SK-N-SH (cell line): ENCODE measurements around the gene PLEKHA3. TPM values are rescaled to one million over a fixed set of nuclear protein-coding genes. Genes with fewer than 3 reads are reported as not detected.
"Not testable (repeated sequence)": the region's sequence is repeated elsewhere in the genome, so short reads cannot be mapped to it uniquely, and the experiment has no call there.

Source experiments
- CTCF ChIA-PET: fragments of 300-600, 350-600 bp; formaldehyde crosslinking; extraction: SDS; loops from one replicate; lab custom pipeline; 2021; lab: Yijun Ruan, JAX
- POLR2A ChIA-PET: fragments of 350-600 bp; sonication (Branson Sonifier 250); formaldehyde crosslinking; extraction: SDS; loops from one replicate; lab custom pipeline; 2020; ENCODE audit warnings: antibody characterized with exemption, inconsistent platforms; lab: Yijun Ruan, JAX
- DNase-seq: peaks from one replicate; pipeline ENCODE4 v3.0.0; 2012
- H2AFZ ChIP-seq: fragments of 200-600 bp; sonication (generic); 2 replicates; pipeline ENCODE4 v1.8.1; 2016; ENCODE audit warnings: antibody characterized with exemption, mild to moderate bottlenecking, low read depth
- H3F3A ChIP-seq: fragments of 200-600 bp; sonication (generic); replicated peaks from 2 replicates; pipeline ENCODE3; 2016; ENCODE audit warnings: antibody characterized with exemption, mild to moderate bottlenecking; ENCODE audit not compliant: insufficient read depth
- H3K27ac ChIP-seq, 2 experiments: fragments of 200-500 bp in 1 of 2; fragments of 200-600 bp in 1 of 2; sonication (Bioruptor generic) in 1 of 2; sonication (generic), shearing (Covaris generic) in 1 of 2; 2 replicates each; pipeline versions ENCODE4 v1.5.1 to v1.6.1; 2014 to 2016; ENCODE audit warnings: low read depth in 2 of 2, inconsistent platforms in 1 of 2, low read length in 1 of 2, mild to moderate bottlenecking in 1 of 2, mixed read lengths in 1 of 2
- H3K27me3 ChIP-seq: fragments of 200-600 bp; sonication (generic), shearing (Covaris generic); 2 replicates; pipeline ENCODE4 v1.6.1; 2016; ENCODE audit warnings: mixed run types; ENCODE audit not compliant: insufficient read depth
- H3K36me3 ChIP-seq, 2 experiments: fragments of 200-500 bp in 1 of 2; fragments of 200-600 bp in 1 of 2; sonication (Bioruptor generic) in 1 of 2; sonication (generic) in 1 of 2; replicated peaks in 1 of 2; 2 replicates each; pipeline versions ENCODE3 to v1.5.1; 2014 to 2016; ENCODE audit warnings: low read length in 1 of 2, mild to moderate bottlenecking in 1 of 2; ENCODE audit not compliant: insufficient read depth in 2 of 2, control insufficient read depth in 1 of 2
- H3K4me1 ChIP-seq, 2 experiments: fragments of 200-500 bp in 1 of 2; fragments of 200-600 bp in 1 of 2; sonication (Bioruptor generic) in 1 of 2; sonication (generic), shearing (Covaris generic) in 1 of 2; 2 replicates each; pipeline versions ENCODE4 v1.5.1 to v1.6.1; 2014 to 2016; ENCODE audit warnings: low read depth in 1 of 2, low read length in 1 of 2, mixed run types in 1 of 2; ENCODE audit not compliant: insufficient read depth in 2 of 2, control insufficient read depth in 1 of 2
- H3K4me2 ChIP-seq: fragments of 200-600 bp; sonication (generic), shearing (Covaris generic); 2 replicates; pipeline ENCODE4 v1.6.1; 2017; ENCODE audit warnings: mixed run types
- H3K4me3 ChIP-seq, 2 experiments: fragments of 200-500 bp in 1 of 2; fragments of 200-600 bp in 1 of 2; sonication (Bioruptor generic) in 1 of 2; sonication (generic), shearing (Covaris generic) in 1 of 2; 2 replicates each; pipeline versions ENCODE4 v1.5.1 to v1.8.1; 2014 to 2016; ENCODE audit warnings: low read depth in 2 of 2, inconsistent platforms in 1 of 2, low read length in 1 of 2, mild to moderate bottlenecking in 1 of 2, mixed read lengths in 1 of 2, moderate library complexity in 1 of 2
- H3K79me2 ChIP-seq: fragments of 200-600 bp; sonication (generic); 2 replicates; pipeline ENCODE4 v1.8.1; 2017; ENCODE audit warnings: mild to moderate bottlenecking; ENCODE audit not compliant: insufficient read depth
- H3K9ac ChIP-seq: fragments of 200-600 bp; sonication (generic); 2 replicates; pipeline ENCODE4 v1.6.1; 2017; ENCODE audit warnings: mixed run types
- H3K9me2 ChIP-seq: fragments of 200-600 bp; sonication (generic); 2 replicates; pipeline ENCODE4 v1.6.1; 2017; ENCODE audit warnings: mixed run types
- H3K9me3 ChIP-seq: fragments of 200-600 bp; sonication (generic); 2 replicates; pipeline ENCODE4 v1.6.1; 2017; ENCODE audit warnings: mixed run types, mild to moderate bottlenecking, moderate library complexity
- H4K20me1 ChIP-seq: fragments of 200-600 bp; sonication (generic); 2 replicates; pipeline ENCODE4 v1.6.1; 2017; ENCODE audit warnings: mild to moderate bottlenecking, mixed run types; ENCODE audit not compliant: insufficient read depth
- CHD2 ChIP-seq: fragments of 150-350 bp; IDR thresholded peaks from 2 replicates; pipeline ENCODE4 v1.6.1; 2018; ENCODE audit warnings: low read length; ENCODE audit not compliant: partially characterized antibody
- ELF1 ChIP-seq: IDR thresholded peaks from 2 replicates; pipeline ENCODE4 v1.4.0; 2012
- EP300 ChIP-seq, 2 experiments: IDR thresholded peaks; 2 replicates each; pipeline versions ENCODE4 v1.4.0 to v1.6.1; 2012; ENCODE audit warnings: borderline replicate concordance in 1 of 2, low read depth in 1 of 2, low read length in 1 of 2
- EZH2phosphoT487 ChIP-seq: fragments of 200-600 bp; sonication (generic); IDR thresholded peaks from 2 replicates; pipeline ENCODE4 v1.6.1; 2017; ENCODE audit warnings: low read depth, mixed run types, mild to moderate bottlenecking, antibody characterized with exemption, moderate library complexity, borderline replicate concordance
- FOSL2 ChIP-seq: IDR thresholded peaks from 2 replicates; pipeline ENCODE4 v1.4.0; 2012; ENCODE audit warnings: low read depth, mild to moderate bottlenecking, moderate library complexity, borderline replicate concordance
- FOXJ3 ChIP-seq: sonication (generic); formaldehyde crosslinking; IDR thresholded peaks from 2 replicates; pipeline ENCODE4 v1.5.1; 2020; ENCODE audit warnings: mild to moderate bottlenecking, missing genetic modification reagents
- FOXM1 ChIP-seq: IDR thresholded peaks from 2 replicates; pipeline ENCODE4 v1.4.0; 2012; ENCODE audit warnings: low read depth, mild to moderate bottlenecking
- GATA2 ChIP-seq: sonication (generic); formaldehyde crosslinking; IDR thresholded peaks from 2 replicates; pipeline ENCODE4 v1.5.0; 2020; ENCODE audit warnings: mild to moderate bottlenecking, missing genetic modification reagents
- MEF2A ChIP-seq: IDR thresholded peaks from 2 replicates; pipeline ENCODE4 v1.4.0; 2012; ENCODE audit warnings: low read depth, borderline replicate concordance
- POLR2AphosphoS5 ChIP-seq: IDR thresholded peaks from 2 replicates; pipeline ENCODE4 v1.6.1; 2012; ENCODE audit warnings: low read depth, low read length
- RAD21 ChIP-seq: IDR thresholded peaks from 2 replicates; pipeline ENCODE4 v1.6.1; 2012; ENCODE audit warnings: mild to moderate bottlenecking, low read length
- RFX5 ChIP-seq: IDR thresholded peaks from 2 replicates; pipeline ENCODE4 v1.6.1; 2012; ENCODE audit warnings: mild to moderate bottlenecking, improper control_type of control experiment, low read length
- SIN3A ChIP-seq: IDR thresholded peaks from 2 replicates; pipeline ENCODE4 v1.6.1; 2012; ENCODE audit warnings: low read depth, mild to moderate bottlenecking, low read length, moderate library complexity, borderline replicate concordance
- SMC3 ChIP-seq: IDR thresholded peaks from 2 replicates; pipeline ENCODE4 v1.6.1; 2012; ENCODE audit warnings: low read depth, low read length, improper control_type of control experiment
- TAF1 ChIP-seq: IDR thresholded peaks from 2 replicates; pipeline ENCODE4 v1.6.1; 2012; ENCODE audit warnings: low read depth, mild to moderate bottlenecking, low read length, moderate library complexity, borderline replicate concordance
- TCF12 ChIP-seq: IDR thresholded peaks from 2 replicates; pipeline ENCODE4 v1.4.0; 2012
- WGBS: methylation state at CpG from one replicate; pipeline ENCODE4 v1.1.6; 2017; ENCODE audit warnings: low lambda C conversion rate; 5-methylcytosine and 5-hydroxymethylcytosine counted together
- polyA plus RNA-seq, 3 experiments: library from polyadenylated mRNA; depleted of rRNA; stranded (reverse); fragments of >200 nt; gene quantifications; 2 replicates each; pipeline ENCODE4 v1.2.3, GENCODE V29; 2012
- TF ChIP-seq, protein P1 (sequence below): IDR thresholded peaks from 2 replicates; pipeline ENCODE4 v1.4.0; 2012; ENCODE audit warnings: low read depth
- TF ChIP-seq, protein P2 (sequence below): fragments of 150-350 bp; IDR thresholded peaks from 2 replicates; pipeline ENCODE4 v1.6.1; 2017; ENCODE audit warnings: antibody characterized with exemption, low read length, low read depth, borderline replicate concordance
- TF ChIP-seq, protein P3 (sequence below): IDR thresholded peaks from 2 replicates; pipeline ENCODE4 v1.4.0; 2012; ENCODE audit warnings: low read depth, borderline replicate concordance
- TF ChIP-seq, protein P4 (sequence below): fragments of 150-350 bp; IDR thresholded peaks from 2 replicates; pipeline ENCODE4 v1.6.1; 2016; ENCODE audit warnings: mild to moderate bottlenecking, low read depth, low read length

Gene PLEKHA3
- polyA plus RNA-seq, 1 of the 3 experiments (the other 2 are of a cell fraction), result 5.7 TPM

DNA sequence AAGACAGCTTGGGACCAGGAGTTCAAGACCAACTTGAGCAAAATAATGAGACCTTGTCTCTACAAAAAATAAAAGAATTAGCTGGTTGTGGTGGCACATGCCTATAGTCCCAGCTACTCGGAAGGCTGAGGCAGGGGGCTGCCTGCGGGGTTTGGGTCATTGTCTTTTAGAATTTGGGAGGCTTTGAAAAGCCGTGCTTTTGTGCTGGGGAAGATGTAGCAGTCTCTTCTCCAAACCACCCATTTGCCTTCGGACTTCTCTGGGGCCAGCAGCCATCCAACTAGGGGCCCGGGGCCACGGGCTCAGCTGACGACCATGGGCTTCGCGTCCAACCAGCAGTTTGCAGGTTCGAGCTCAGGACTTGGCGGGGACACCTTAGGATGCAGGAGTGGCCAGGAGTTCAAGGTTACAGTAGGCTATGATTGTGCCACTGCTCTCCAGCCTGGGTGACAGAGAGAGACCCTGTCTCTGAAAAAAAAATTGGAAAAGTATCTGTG lies 22.8 kb upstream of the PLEKHA3 start:
- Histone ChIP-seq H3K9me2 (no peaks in the 10 kb centered on the region), H3K4me3 (no peak overlapping the region), H3K79me2 (no peaks in the 10 kb centered on the region; the same call in 1 of the 2 replicates), H4K20me1 (no peaks in the 10 kb centered on the region), H3K36me3 (no peaks in the 10 kb centered on the region), H3F3A (peaks cover 3% of the 10 kb centered on the region)
- POLR2A ChIA-PET, result no interaction called here
- 91% methylated on average over 5 of the region's 11 CpGs for WGBS
- no peak for DNase-seq
- no peak for TF ChIP-seq CHD2
- TF ChIP-seq TAF1, result no peak
- TF ChIP-seq, all 33 proteins: peak for 0
- CTCF ChIA-PET, result interaction anchor here (1.4 kb wide), 1 partner anchor 10 kb away, joined by 4 read pairs; no protein-coding TSS in a partner anchor
- H2AFZ ChIP-seq, result no peak overlapping the region
- H3K9me3 ChIP-seq, result no peaks in the 10 kb centered on the region
- no peak overlapping the region for H3K9ac ChIP-seq
- H3K27ac ChIP-seq, result no peak overlapping the region
- no peaks in the 10 kb centered on the region for H3K27me3 ChIP-seq
- H3K4me2 ChIP-seq, result no peak overlapping the region
- no peaks in the 10 kb centered on the region; a peak in 2 of 4 replicates for H3K4me1 ChIP-seq

DNA sequence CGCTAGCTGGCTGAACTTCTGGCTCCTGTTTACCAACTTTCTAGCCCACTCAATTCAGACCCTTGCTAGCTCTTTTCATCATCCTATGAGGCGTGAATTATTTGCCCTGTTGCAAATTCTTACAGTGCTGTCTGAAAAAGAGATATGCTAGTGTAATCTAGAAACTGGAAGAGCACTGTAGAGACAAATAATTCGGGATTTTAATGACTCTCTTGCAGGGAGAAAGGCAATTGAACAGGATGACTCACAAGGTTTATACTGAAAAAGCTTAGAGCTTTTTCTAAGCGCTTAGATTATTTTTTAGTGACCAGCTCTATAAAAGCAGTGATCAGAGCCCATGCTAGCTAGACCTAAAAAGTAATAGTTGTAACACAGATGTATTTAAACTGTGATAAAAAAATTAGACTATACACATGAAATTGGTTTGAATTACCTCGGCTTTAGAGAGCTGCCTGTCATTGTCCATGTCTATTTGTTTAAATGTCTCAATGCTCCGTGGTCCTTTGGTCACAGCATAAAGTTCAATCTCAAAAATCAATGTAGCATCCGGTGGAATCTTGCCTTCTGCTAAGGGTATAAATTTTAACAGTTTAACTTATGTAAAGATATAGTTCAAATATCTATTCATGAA lies 10.9 kb upstream of the PLEKHA3 start:
- H3K27me3 ChIP-seq, result no peaks in the 10 kb centered on the region
- peaks cover 3% of the 10 kb centered on the region for H3F3A ChIP-seq
- peaks cover 23% of the 10 kb centered on the region for H3K79me2 ChIP-seq
- no peaks in the 10 kb centered on the region; the same call in 1 of the 2 replicates for H4K20me1 ChIP-seq
- CTCF ChIA-PET, result no interaction called here
- peaks cover 0 to 10% of the 10 kb centered on the region in 2 experiments; a peak in 3 of 4 replicates for H3K4me1 ChIP-seq
- H3K9ac ChIP-seq, result no peak overlapping the region
- no peak overlapping the region for H3K4me3 ChIP-seq
- no peaks in the 10 kb centered on the region for H3K9me2 ChIP-seq
- H3K9me3 ChIP-seq, result no peaks in the 10 kb centered on the region
- DNase-seq, result no peak
- WGBS, result 94% methylated on average over 7 of the region's 7 CpGs
- no peak overlapping the region for H3K4me2 ChIP-seq
- H3K36me3 ChIP-seq, result peaks cover 31 to 36% of the 10 kb centered on the region in 2 experiments
- no peak overlapping the region for H2AFZ ChIP-seq
- H3K27ac ChIP-seq, result no peak overlapping the region
- TF ChIP-seq RAD21 (no peak), EZH2phosphoT487 (no peak), POLR2AphosphoS5 (no peak), TCF12 (no peak), ELF1 (no peak), SMC3 (no peak), FOXJ3 (CRISPR knock-in tag) (no peak), RFX5 (no peak), SIN3A (no peak), MEF2A (no peak), FOSL2 (no peak), GATA2 (CRISPR knock-in tag) (no peak), EP300 (IDR thresholded peaks at IDR 0.05; ENCODE audit: borderline replicate concordance in 1 of 2, low read depth in 1 of 2, low read length in 1 of 2) (no peak), FOXM1 (no peak)
- TF ChIP-seq, protein P1, sequence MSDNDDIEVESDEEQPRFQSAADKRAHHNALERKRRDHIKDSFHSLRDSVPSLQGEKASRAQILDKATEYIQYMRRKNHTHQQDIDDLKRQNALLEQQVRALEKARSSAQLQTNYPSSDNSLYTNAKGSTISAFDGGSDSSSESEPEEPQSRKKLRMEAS, result no peak
- TF ChIP-seq, protein P2, sequence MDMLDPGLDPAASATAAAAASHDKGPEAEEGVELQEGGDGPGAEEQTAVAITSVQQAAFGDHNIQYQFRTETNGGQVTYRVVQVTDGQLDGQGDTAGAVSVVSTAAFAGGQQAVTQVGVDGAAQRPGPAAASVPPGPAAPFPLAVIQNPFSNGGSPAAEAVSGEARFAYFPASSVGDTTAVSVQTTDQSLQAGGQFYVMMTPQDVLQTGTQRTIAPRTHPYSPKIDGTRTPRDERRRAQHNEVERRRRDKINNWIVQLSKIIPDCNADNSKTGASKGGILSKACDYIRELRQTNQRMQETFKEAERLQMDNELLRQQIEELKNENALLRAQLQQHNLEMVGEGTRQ, result no peak
- TF ChIP-seq, protein P3, sequence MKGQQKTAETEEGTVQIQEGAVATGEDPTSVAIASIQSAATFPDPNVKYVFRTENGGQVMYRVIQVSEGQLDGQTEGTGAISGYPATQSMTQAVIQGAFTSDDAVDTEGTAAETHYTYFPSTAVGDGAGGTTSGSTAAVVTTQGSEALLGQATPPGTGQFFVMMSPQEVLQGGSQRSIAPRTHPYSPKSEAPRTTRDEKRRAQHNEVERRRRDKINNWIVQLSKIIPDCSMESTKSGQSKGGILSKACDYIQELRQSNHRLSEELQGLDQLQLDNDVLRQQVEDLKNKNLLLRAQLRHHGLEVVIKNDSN, result no peak
- TF ChIP-seq, protein P4, sequence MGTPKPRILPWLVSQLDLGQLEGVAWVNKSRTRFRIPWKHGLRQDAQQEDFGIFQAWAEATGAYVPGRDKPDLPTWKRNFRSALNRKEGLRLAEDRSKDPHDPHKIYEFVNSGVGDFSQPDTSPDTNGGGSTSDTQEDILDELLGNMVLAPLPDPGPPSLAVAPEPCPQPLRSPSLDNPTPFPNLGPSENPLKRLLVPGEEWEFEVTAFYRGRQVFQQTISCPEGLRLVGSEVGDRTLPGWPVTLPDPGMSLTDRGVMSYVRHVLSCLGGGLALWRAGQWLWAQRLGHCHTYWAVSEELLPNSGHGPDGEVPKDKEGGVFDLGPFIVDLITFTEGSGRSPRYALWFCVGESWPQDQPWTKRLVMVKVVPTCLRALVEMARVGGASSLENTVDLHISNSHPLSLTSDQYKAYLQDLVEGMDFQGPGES, result no peak
- POLR2A ChIA-PET, result interaction anchor here (2.3 kb wide), 1 partner anchor 18 kb away, joined by 5 read pairs; the partner anchor contains the start of genes PJVK and PRKRA

DNA sequence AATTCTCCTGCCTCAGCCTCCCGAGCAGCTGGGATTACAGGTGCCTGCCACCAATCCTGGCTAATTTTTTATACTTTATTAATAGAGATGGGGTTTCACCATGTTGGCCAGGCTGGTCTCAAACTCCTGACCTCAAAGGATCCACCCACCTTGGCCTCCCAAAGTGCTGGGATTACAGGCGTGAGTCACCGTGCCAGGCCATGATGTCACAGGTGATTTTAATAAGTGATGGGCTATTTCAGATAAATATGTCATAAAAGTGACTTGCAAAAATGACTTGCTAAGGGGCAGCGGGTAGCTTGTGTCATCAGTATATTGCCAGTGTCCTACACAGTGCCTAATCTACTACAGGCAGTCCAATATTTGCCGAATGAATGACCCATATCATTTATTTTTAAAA lies 8.9 kb upstream of the PLEKHA3 start:
- peaks cover 6 to 10% of the 10 kb centered on the region in 2 experiments; a peak in 3 of 4 replicates for H3K4me1 ChIP-seq
- DNase-seq, CTCF ChIA-PET, H3K27me3 ChIP-seq, H3F3A ChIP-seq, H4K20me1 ChIP-seq, H3K9me3 ChIP-seq, H3K9me2 ChIP-seq, H2AFZ ChIP-seq, H3K27ac ChIP-seq, H3K9ac ChIP-seq, H3K4me2 ChIP-seq, H3K4me3 ChIP-seq: not testable (repeated sequence)
- H3K79me2 ChIP-seq, result peaks cover 35% of the 10 kb centered on the region
- H3K36me3 ChIP-seq, result peaks cover 15 to 19% of the 10 kb centered on the region in 2 experiments
- WGBS, result 92% methylated on average over 5 of the region's 5 CpGs
- POLR2A ChIA-PET, result interaction anchor here (1.0 kb wide), 1 partner anchor 20 kb away, joined by 8 read pairs; the partner anchor contains the start of genes PJVK and PRKRA
